ENCODE results near the gene DDIT4.

Gene DDIT4

DNA sequence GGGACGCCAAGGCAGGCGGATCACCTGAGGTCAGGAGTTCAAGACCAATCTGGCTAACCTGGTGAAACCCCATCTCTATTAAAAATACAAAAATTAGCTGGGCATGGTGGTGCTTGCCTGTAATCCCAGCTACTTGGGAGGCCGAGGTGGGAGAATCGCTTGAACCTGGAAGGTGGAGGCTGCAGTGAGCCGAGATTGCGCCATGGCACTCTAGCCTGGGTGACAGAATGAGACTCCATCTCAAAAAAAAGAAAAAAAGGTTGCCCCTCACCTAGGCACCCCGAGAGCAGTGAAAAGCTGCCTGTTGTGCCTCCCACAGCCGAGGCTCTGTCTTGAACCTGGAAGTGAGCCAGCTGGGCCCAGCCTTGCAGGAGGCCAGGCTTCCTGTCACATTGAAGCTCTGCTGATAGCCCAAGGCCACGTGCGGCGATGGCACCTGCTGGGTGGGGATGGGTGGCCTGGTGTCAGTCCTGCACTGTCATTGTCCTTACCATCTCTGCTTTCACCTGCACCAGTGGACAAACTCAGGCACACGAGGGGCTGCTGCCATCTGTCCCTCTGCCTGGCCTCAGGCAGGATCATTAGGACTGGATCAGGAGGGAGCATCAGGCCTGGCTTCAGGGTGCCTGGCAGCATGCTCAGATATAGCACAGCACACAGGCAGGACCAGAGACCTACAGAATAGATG lies 43.2 kb downstream of the DDIT4 start:
- DNase-seq (ENCODE audit: low spot score) = peak; percentile 88

DNA sequence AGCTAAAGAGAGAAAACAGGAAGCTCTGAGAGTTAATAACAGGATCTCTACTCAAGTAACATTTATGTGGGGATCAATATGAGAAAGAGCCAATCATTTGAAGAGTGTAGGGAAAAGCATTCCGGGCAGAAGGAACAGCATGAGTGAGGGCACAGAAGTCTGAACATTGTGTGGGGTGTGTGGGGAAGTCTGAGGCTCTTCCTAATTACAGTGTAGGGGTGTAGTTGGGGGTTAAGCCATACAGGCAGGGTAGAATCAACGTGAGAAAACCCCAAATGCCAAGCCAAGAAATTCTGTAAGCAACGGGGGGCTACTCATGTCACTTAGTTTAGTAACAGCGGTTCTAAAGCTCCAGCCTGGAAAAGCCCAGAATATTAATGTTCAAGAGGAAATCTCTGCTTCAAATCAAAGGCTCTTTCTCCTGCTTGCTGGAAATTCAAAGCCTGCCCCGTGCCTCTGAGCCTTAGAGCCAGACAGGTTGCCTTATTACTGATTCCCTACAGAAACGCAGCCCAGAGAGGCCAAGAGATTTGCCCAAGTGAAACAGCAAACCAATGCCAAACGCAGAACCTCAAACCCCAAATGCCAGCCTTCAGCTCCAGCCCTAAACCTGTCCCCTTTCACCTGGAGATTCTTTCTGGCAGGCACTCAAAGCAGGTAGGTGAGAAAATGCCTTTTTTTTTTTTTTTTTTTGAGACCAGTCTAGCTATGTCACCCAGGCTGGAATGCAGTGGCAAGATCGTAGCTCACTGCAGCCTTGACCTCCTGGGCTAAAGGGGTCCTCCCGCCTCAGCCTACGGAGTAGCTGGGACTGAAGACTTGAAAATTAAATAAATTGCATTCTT lies 44.9 kb downstream of the DDIT4 start:
- DNase-seq (ENCODE audit: low spot score) = no peak

DNA sequence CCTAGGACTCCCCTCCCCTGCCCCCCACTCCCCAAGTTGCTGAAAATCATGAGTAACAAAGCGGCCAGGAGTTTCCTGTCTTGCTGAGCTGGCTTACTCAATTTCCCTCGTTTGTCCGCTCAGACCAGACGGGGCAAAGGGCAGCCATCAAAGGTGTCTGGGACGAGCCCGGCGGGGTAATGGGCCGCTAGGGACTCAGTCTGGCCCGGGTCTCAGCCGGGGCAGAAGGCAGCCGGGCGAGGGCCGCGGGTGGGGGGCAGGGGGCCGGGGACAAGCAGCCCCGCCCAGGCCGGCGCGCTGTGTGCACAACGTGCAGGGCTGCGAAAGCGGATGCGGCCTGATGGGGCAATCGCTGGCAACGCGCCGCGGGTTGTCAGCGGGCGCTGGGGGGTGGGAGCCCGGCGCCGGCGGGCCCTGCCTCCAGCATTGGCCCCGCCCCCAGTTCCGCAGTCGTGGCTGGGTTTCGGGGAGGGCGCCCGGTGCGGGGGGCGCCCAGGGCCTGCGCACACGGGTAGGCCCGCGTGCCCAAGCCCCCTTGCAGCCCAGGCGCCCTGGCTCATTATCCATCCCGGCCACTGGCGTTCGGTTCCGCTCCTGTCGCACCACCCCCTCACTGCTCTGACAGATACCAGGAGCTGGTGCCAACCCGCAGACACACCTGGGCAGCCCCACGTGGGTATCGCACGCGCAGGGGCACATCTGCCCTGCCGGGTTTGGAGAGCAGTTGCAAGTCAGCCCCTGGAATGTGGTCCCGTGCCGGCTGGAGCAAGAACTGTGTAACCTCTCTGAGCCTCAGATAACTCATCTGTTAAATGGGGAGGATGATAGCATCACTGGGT lies 45.9 kb downstream of the DDIT4 start:
- peak; percentile 86 for DNase-seq (ENCODE audit: low spot score)

DNA sequence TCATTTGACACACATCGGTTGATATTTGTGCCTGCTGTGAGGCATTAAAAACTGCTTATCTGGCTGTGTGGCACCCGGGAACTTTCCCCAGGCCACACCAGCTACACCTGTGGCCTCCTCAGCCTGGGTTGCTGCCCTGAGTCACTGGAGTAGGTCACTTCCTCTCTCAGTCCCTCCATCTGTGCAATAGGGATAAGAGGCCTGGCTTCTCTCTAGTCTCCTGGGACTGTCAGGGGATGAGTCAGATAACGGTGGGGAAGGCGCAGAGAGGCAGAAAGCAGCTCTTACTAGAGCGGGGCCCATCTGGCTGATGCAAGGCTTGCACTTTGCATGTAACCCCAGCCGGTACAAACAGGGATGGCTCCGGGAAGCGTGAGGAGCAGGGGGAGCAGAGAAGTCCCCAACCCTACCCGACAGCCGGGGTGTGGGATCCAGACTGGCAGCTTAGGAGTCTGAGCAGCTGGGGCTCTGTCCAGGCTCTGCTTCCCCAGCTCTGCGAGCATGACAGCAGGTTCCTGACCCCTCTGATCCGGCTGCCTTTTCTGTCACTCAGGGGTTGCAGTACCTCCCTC lies 47.0 kb downstream of the DDIT4 start:
- peak; percentile 94 for DNase-seq (ENCODE audit: low spot score)

DNA sequence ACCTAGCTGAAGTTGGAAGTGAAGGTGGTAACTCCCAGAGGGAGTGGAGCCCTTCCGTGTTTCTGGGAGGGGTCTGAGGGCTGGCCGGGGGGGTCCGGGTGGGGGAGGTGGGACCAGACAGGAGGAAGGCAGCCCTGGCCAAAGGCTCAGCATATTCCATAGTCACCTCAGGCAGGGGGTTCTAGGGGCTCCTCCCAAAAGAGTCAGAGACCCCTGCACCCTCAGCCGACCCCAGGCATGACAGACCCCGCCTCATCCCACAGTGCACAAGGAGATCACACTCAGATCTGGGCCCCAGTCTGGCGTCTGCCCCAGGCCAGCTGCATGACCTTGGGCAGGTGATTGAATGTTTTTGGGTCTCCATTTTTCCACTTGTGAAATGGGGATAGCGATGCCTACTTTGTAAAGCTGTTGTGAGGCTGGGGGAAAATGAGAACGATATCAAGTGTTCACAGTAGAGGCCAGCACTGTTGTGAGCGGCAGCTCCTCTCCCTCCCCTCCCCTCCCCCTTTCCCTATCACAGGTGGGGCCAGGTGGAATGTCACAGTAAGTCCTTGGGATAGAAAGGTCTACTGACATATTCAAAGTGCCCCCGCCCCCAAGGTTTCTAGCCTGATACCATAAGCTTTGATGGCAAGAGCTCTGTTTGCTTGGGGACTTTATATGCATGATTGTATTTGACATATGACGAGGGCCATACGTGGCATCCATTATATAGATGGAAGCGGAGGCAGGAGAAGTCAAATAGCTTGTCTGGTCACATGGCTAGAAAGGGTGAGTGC lies 47.7 kb downstream of the DDIT4 start:
- no peak for DNase-seq (ENCODE audit: low spot score)

DNA sequence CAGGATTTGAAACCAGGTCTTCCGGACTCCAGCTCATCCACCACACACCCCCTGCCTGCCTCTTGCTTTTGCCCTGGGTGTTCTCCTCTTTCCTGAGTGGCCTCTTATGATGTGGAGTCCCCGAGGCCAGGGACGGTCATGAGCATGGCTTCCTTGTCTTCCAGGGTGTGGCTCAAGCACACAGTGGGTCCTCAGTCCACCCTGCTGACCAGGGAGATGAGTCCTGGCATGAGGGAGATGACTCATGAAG lies 48.2 kb downstream of the DDIT4 start:
- DNase-seq (ENCODE audit: low spot score) = peak; percentile 37

DNA sequence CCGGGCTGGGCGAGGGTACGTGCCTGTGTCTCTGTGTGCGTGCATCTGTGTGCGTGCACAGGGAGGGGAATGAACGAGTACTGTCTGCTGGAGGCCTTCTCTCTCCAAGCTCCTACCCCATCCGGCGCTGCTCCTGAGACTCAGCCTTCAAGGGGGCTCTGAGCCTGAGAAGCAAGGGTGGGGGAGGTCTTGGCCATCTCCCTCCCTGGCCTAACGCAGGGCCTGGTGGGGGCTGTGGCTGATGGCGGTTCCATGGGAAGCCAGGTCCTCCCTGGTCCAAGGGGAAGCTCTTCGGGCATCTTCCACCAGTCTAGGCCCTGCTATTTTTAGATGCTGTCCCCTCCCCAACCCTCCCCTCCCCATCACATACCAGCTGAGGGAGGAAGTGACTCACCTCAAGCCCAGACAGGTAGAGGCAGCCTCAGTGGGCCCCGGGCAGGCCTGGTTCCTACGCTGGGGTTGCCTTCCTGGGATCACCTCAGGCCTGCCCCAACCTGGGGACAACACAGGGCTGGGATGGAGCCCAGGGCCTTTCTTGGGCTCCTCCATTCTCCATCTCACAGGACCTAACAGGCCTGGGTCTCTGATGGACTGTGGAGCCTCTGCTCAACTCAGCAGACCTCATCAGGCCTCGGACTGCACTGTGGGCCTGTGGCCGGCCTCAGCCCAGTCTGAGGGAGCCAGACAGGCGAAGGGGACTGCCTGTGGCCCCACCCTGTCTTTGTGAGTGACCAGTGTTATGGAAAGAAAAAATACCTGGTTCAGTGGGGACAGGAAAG lies 48.7 kb downstream of the DDIT4 start:
- no peak for DNase-seq (ENCODE audit: low spot score)

DNA sequence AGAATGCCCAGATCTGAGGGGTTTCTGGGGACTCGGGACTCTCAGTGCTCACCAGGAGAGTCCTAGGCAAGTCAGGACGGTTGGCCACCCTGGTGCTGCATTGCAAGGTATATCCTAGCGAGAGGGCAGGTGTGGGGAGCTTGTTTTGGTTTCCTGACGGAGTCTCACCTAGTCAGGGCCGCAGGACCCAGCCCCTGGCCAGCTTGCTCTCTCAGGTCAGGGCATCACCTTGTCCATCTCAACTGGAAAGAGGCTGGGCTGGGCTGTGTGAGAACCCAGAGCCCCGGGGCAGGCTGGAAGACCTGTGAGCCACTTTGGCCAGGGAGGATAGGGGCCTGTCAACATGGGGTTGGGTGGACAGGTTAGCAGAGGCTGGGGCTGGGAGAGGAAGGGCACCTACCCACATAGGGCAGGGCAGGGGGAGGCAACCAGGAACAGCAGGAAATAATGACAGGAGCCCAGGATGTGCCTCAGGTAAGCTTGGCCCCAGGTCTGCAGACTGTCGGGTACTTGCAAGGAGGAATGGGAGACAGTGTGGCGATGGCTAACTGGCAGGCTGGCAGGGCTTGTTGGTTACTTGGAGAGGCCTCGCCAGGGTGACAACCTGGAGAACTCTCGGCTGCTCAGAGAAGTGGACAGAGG lies 49.5 kb downstream of the DDIT4 start:
- DNase-seq (ENCODE audit: low spot score) = no peak

DNA sequence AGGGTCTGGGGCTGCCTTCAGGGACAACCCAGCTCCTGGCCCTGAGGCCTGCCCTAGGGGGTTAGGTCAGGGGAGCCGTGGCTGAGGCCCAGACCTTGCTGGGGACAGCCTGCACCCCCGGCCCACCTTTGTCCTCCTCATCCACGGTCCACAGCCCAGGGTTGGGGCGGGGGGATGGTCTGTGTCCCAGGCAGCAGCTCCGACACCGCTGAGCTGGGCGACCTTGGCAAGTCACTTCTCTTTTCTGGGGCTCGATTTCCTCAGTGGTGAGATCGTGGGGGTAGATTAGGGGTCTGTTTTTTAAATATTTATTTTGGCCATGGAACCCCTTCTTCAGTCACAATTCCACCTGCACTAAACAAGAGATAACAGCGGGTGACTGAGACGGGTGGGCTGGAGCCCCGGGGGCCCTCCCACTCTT lies 50.1 kb downstream of the DDIT4 start:
- no peak for DNase-seq (ENCODE audit: low spot score)
